GM19438 (cell line): ENCODE results near the gene KRTAP26-1.

Experiments
- ATAC-seq: cut with Tn5 transposase; IDR thresholded peaks from one replicate; pipeline ENCODE4 v1.9.1; 2021; ENCODE audit warnings: low read depth; ENCODE audit not compliant: unreplicated experiment

KRTAP26-1 gene, protein sequence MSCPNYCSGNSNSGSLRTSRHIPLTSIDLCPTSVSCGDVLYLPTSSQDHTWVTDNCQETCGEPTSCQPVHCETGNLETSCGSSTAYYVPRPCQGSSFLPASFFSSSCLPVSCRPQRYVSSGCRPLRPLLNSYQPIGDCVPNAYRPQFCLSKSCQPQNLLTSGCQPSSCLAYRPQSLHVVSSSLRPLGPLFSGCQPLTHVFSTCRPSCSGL

GRCh38 chr21:30320215-30320614 is at the start of gene KRTAP26-1:
KRTAP26-1 (minus strand) TSS chr21:30320315; CDS start chr21:30320035, 280 bp downstream.
- no peak for ATAC-seq

DNA sequence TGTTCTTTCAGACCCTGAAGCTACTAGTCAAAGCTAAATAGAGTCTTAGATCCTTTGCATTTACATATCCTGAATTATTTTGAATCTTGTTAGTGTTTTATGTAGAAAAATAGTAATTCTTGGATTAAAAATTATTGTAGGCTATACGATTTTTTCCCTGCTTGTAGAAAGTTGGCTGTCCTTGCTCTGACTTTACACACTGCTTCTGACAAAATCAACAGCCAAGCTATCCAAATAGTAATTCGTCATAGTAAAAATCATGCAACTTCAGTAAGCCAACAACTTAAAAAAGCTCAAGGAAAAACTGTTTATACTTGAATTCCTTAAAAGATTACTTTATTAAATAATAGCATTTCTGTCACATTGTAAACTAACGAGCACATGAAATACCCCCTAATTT is 35.8 kb upstream of the KRTAP26-1 start:
- no peak for ATAC-seq

- no peak for ATAC-seq
Observed at GRCh38 chr21:30354308-30355005, 34.3 kb upstream of the KRTAP26-1 start.

DNA sequence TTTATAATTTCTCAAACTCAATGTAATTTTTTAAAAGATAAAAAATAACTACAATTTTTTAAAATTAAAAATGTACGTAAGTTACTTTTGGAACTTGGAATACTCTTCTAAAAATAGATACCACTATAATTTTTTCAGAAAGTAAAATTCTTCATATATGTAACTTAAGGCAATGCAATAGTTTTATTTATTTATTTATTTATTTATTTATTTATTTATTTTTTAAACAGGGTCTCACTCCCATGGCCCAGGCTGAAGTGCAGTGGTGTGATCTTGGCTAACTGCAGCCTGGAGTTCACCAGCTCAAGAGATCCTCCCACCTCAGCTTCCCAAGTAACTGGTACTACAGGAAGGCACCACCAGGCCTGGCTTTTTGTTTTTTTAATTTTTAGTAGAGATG is 31.4 kb upstream of the KRTAP26-1 start:
- no peak for ATAC-seq

- ATAC-seq: no peak
Observed at GRCh38 chr21:30349572-30349971, 29.5 kb upstream of the KRTAP26-1 start.

DNA sequence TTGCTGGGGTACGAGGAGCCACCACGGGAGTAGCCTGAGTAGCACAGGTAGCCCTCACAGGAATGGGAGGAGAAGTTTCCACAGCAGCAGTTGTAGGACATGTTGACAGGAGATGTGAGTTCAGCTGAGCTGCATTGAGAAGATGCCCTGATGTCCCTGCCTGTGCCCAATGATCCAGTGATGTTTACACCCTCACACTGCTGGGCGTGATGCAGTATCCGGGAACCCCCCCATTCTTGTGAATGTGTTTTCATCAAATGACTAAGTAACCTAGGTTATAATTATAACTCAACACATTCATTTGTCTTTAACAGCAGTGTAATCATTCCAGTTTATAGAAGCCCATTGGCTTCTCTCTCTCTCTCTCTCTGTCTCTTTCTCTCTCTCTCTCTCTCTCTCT is 28.4 kb upstream of the KRTAP26-1 start, which contains the start of gene KRTAP23-1:
Gene KRTAP23-1, minus strand, starts transcription at position 101 of the 400 bp plus-strand sequence. Its CDS starts 0 bp downstream, at position 101.
- no peak for ATAC-seq

GRCh38 chr21:30345014-30345413 is 24.9 kb upstream of the KRTAP26-1 start:
- ATAC-seq: no peak

GRCh38 chr21:30340714-30341573 is 20.8 kb upstream of the KRTAP26-1 start:
- ATAC-seq: no peak

DNA sequence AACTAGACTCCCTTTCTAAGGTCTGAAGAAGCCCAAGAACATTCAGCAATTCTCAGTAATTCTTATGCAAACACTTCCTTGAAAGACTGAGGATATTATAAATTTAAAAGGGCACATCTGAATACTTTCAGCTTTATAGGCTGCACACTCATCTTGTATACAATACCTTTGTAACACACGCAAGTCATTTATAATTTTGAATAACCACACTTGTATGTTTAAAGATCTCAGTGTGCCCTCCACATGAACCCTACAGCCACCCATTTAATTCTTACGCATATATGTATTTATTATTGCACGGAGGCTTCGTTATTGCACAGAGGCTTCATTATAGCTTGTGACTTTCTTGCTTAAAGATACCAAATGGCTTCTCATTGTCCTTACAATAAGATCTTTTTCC is 18.6 kb upstream of the KRTAP26-1 start:
- no peak for ATAC-seq

DNA sequence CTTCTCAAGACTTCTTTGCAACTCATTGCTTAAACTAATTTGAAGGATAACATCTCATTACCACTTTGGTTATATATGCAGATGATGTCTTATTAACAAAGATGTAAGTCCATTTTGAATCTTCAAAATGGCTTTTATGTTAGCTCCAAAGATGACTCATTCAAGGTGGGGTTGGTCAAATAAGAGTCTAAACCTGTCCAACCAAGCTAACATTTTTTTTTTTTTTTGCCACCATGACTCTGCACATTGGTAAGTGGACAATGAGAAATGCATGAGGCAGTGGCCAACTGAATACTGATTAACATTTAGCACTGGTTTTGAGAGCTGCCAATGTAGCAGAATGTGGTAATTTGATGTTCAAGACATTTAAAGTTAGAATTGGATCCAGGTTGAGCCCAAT is 17.7 kb upstream of the KRTAP26-1 start:
- no peak for ATAC-seq

DNA sequence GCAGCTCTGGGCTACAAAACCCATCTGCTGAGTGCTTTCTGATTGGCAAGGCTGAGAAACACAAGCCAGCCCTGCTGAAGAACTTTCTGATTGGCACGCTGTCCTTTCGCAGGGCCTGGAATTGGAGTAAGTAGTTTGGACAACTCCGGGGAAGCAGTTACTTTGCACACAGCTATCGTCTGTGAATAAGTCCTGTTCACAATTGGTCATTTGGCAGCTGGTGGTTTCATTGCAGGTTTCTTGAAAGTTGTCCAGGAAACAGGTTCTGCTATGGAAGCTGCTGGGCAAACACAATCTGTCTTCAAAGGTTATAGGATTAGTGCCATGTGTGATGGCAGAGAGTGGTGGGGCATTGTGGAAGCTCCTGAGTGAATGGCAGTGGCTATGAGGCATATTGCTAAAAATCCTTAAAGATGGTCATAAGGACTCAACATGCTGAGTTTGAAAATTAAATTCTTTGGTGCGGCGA is 17.2 kb upstream of the KRTAP26-1 start, which contains the start of gene KRTAP27-1:
Gene KRTAP27-1, minus strand, starts transcription at position 419 of the 469 bp plus-strand sequence. Its CDS starts 26 bp downstream, at position 393.
- no peak for ATAC-seq

DNA sequence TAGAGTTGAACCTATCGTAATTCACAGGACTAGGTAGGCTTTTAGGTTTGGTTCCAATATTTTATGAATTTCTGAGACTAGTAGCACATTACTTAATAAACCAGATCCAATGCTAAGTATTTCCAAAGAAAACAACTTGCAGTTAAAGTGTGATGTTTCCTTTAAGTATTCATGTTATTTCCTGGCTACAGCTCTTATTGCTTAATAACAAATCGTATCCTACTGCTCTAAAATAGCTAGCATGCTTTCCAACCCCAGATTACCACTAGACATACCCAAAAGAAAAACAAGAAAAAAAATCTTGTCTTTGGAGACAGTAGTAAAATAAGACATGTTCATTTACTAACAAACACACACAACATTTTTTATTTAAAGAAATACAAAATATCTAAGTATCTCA is 16.5 kb upstream of the KRTAP26-1 start:
- no peak for ATAC-seq

DNA sequence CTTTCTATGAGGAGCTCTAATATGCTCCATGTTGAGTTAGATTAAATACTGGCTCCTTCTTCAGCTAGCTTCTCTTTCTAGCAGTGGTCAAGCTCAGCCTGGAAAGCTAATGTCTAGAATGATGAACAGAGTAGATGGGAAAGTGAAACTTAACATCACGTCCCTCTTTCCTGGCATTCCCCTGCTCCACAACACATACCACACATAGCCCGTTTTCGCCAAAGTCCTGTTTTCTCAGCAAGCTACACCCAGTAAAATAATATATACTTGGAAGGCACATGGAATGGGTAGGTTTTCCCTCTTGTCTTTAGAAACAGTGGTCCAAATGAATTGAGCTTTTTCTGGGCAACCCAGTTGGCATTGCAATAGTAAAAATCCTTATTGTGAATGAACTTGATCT is 13.6 kb upstream of the KRTAP26-1 start:
- ATAC-seq: no peak

- ATAC-seq: no peak
Observed at GRCh38 chr21:30332681-30333080, 12.6 kb upstream of the KRTAP26-1 start.

GRCh38 chr21:30329203-30329875 is 9.2 kb upstream of the KRTAP26-1 start:
- ATAC-seq: no peak

DNA sequence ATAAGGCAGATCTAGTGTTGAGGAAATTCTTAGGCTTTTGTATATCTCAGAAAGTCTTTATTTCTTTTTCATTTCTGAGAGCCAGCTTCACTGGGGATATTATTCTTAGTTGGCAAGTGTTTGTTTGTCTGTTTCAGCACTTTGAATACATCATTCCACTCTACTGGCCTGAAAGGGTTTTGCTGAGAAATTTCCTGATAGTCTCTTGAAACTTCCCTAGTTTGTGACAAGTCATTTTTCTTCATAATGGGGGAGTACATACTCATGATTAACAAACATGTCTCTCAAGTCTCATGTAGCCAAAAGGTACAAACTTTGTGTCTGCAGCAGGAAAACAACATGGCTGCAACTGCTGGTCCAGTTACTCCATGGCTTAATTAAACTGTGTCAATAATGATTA is 6.3 kb upstream of the KRTAP26-1 start:
- ATAC-seq: no peak

DNA sequence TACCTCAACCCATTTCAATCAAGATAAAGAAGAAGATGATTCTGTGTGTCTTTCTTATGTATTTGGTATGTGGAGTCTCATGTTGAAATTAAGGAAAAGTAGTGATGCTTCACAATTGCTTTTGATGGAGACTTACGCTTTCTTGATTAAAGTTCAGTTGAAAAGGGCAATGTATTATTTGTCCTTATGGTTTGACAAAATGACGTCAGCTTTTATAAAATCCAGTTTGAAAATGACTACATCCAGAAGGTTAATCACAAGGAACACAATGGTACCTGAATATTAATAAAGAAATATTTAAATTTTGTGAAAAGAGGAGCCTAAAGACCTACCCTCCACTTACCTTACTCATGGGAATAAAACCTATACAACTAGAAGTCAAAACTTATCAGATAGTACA is 4.4 kb downstream of the KRTAP26-1 start:
- ATAC-seq: no peak

DNA sequence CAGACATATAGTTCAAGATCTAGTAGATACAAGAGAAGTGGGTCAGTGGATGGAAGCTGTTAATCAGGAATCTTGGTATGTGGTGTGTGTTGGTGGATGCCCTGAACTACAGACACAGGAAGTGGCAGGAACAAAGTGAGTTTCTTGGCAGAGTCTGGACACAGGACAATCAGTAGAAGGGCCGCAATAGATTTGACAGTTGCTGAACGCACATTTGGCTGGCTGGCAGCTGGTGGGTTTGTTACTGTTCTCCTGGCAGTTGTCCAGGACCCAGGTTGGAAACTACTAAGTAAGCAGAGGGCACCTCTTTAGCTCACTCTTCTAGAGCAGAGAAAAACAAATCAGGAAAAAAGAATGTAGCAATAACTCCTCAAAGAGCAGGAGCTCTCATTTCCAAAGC is 13.2 kb downstream of the KRTAP26-1 start:
- no peak for ATAC-seq

- ATAC-seq: no peak
Observed at GRCh38 chr21:30305136-30305535, 15.0 kb downstream of the KRTAP26-1 start.

- no peak for ATAC-seq
Observed at GRCh38 chr21:30289215-30289614, 30.9 kb downstream of the KRTAP26-1 start, which contains the start of gene KRTAP25-1. KRTAP25-1 (minus strand) TSS chr21:30289514; CDS start chr21:30289490, 24 bp downstream.
